ENCODE measurements around the gene FEM1C.
"Not testable (repeated sequence)": the region's sequence is repeated elsewhere in the genome, so short reads cannot be mapped to it uniquely, and the experiment has no call there.

FEM1C gene

DNA sequence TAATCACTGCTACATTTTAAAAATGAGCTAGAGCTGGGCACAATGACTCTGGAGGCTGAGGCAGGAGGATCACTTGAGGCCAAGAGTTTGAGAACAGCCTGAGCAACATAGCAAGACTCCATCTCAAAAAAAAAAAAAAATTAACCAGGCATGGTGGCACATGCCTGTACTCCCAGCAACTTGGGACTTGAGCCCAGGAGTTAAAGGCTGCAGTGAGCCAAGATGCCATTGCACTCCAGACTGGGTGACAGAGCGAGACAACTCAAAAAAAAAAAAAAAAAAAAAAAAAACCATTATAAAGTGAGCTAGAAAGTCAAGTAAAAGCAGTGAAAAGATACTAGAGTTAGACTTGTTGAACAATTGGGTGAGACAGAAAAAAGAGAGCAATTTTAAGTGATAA is 28.2 kb downstream of the FEM1C start:
- no peak for DNase-seq

DNA sequence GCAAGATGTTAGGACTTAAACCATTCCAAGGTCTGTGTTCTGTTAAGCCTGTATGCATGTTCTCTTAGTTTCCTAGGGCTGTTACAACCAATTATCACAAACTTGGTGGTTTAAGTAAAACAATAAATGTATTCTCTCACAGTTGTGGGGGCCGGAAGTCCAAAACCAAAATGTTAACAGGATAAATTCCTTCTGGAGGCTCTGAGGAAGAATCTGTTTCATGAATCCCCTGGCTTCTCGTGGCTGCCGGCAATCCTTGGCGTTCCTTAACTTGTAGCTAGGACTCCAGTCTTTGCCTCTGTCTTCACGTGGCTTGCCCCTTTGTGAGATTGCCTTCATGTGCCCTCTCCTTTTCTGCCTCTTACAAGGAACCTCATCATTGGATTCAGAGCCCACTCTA is 30.4 kb downstream of the FEM1C start:
- no peak for DNase-seq

DNA sequence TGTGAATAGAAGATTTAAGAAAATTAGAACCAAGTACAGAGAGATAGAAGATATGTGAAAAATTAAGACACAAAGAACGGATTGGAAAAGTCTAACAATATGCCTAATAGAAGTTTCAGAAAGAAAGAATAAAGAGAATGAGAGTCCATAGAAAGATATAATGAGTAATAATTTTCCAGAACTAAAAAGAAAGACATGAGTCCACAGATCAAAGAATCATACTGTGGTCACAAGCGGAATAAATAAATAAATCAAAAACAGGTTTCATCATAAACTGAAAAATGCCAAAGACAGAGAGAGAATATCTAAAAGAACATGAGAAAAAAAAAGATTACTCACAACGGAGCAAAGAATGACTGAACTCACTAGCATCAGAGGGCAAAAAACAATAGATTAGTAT is 32.9 kb downstream of the FEM1C start:
- no peak for DNase-seq

DNA sequence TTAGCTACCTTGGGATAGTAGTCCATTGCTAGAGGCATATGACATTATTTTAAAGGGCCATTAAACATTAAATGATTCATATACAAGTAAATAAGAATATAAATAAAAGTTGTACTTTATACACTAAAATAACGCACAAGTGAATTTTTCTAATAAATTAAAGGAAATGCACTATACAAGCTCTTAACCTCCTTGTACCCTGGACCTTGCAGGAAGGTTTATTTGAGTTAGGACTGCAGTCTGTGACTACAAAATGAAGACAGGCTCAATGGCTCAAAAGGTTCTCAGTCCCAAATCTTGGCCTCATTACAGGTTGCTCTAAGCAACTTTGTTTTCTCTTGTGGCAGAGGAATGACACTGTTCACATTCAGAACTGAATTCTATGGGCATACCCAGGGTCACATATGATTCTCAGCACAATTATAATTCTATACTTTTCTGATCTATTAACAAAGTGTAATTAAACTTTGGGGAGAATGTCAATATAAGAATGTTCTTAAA is 34.4 kb downstream of the FEM1C start:
- DNase-seq: no peak

DNA sequence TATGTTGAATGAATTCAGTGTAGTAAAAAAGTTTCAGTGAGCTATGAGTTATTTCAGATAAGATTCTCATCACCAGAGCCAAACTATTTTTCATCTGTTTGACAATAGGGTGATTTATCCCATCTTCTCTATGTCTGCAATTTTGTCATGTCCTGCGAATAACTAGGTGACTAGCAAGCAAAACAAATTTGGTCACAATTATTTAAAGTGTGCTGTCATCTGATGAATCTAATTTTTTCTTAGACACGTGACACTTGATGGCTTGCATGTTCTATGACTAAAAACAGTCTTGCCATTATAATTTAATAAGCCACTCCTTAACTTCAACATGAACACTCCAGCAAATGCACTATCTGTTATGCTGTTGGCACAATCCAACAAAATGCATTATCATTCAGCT is 35.0 kb downstream of the FEM1C start:
- no peak for DNase-seq

DNA sequence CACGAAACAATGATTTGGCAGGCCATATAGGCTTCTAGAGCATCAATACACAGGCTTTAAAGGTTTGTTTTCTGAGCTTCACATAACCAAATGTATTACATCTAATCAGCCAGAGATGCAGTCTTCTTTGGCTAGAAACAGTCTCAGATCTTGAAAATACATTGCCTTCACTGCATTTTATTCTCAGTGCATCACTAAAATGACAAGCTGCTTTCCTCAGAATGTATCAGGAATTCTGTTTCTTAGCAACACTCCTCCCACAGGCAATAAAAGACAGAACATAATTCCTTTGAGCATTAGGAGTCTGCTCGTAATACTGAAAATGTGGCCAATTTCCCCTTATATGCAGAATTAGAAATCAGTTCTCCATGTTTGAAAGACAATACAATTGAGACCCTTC is 36.9 kb downstream of the FEM1C start:
- DNase-seq: no peak

DNA sequence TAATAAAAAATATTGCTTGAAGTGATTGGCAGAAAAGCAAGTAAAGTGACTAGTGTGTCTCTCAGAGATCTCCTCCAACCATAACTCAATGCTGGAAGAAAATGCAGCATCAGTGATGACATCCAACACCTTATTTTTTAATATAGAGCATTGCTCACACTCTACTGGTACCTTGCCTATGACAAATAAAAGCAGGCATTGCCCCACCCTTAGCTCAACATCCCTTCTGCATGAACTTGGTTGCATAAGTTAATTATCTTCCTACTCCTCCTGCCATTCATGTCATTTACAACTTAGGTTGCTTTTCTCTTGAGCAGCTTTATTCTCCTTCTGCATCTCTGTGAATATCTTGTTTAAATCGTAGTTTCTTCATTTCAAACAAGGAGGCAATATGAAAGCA is 41.2 kb downstream of the FEM1C start:
- no peak for DNase-seq

DNA sequence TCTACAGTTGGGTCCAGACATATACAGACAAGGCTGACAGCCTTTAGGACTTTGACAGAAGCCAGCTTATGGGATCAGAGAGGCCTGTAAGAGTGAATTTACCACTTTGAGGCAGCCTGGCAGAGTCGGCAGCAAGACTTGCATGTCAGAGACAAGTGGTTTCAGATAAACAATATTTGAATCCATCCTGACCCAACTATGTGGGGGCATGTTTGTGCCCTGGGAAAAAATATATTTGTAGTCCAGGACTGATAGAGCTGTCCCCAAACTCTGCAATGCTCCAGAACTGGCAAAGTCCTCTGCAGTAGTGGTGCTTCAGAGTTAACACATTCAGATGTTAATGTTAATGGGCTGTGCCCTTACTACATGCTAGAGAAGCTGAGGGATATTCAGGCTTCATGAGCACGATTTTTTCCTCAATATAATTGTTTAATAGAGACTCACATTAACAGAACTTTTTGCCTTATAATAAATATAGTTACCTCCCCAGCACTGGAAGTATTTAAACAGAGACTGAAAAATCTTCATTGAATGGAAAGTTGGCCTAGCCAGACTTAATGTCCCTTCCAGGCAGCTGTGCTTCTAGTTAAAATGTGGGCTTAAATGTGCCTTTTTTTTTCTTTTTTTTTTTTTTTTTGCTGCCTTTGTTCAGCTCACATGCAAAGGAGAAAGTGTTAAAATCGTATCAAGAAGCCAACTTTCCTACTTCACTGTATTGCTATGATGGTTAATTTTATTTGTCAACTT is 42.9 kb downstream of the FEM1C start:
- DNase-seq: no peak

DNA sequence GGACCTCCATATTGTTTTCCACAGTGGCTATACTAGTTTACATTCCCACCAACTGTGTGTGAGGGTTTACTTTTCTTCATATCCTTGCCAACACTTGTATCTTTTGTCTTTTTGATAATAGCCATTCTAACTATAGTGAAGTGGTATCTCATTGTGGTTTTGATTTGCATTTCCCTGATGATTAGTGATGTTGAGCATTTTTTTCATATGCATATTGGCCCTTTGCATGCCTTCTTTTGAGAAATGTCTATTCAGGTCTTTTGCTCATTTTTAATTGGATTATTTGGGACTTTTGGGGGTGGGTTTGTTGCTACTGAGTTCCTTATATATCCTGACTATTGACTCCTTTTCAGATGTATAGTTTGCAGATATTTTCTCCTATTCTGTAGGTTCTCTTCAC is 44.4 kb downstream of the FEM1C start:
- no peak for DNase-seq

DNA sequence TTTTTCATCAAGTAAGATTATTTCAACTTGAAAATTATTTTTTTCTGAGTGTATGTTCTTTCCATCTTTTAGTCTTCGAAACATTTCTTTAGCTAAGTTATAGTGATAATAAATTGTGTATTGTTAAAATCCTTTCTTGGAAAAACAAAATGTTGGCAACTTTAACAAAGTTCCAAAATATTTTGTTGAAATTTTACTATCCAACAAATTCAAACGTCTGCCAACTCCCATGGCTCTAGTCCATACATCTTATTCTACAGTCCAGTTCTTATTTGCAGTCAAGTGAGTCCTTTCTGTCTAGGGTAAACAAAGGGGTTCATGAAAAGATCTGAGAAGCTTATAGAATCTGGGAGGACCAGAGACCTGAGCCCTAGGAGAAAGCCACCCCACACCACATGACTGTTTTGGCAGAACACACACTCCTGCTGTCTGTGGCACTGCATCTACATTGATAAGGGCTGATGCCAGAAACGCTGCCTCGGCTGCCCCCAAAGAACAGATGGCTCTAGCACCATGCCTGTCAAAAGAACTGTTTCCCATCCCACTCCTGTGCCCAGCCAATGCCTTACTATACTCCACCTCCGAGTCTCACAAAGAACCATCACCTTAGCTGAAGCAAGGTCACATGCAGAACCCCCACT is 47.5 kb downstream of the FEM1C start:
- DNase-seq: no peak

DNA sequence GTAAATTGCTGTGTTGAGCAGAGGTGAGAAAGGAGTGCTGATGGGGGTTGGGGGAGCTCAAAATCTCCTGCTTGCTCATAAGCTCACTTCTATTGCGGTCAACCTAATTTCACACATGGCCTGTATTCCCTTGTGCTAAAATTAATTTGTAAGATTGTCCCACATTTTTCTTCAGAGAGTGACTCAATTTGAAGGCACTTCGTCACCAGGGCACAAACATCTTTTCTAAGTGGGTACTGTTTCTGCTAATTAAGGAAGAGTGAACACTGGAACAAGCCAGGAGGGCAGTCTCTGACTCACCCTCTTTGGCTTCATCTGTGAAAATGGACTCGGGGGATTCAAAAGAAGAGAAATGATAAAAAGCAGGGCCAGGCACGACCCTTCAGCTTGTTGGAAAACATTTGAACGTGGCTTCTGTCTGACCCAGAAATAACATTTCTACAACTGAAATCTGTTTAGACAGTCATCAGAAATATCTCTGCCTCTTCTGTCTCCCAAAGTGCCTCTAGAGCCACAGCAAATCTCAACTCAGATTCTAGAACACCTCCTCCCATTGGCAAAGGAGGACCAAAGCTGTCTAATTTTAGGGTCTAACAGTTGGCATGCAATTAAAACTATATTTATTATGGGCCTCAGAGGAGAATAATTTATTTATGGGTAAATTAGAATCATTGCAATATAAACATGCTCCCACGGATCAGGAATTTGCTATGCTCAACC is 49.8 kb downstream of the FEM1C start:
- DNase-seq: no peak

DNA sequence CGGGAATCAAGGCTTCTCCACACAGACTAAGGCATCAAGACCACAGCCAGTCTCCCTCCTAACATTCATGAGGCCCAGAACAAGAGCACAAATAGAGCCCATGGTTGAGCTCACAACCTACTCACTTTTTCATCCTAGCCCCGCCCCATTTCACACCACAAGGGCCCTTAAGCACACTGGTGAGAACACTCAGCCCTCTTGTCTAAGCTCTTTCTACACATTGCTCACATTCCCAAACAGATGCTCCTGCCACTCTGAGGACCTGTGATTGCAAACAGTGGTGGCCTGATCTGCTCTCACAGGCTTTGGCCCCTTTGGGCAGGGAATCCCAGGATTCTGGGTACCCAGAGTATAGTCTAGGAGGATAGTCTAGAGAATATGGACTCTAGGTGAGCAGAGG is 54.0 kb downstream of the FEM1C start:
- no peak for DNase-seq

DNA sequence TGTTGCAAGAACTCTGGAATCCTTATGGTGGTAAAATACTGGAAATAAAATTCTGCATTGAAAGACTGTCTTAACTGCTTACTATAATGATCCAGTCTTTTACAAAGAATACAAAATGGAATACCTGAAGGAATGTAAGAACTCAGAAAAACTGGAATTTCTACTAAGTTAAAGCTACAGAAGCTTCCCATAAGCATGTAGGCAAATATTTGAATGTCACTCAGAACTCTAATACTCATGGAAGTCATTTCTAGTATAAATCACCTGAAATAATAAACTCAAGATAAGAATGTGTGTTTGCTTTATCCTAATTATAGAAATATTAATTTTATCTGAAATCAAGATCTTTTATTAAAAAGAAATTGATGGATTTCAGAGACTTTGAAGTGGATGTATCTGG is 54.8 kb downstream of the FEM1C start:
- DNase-seq: no peak

DNA sequence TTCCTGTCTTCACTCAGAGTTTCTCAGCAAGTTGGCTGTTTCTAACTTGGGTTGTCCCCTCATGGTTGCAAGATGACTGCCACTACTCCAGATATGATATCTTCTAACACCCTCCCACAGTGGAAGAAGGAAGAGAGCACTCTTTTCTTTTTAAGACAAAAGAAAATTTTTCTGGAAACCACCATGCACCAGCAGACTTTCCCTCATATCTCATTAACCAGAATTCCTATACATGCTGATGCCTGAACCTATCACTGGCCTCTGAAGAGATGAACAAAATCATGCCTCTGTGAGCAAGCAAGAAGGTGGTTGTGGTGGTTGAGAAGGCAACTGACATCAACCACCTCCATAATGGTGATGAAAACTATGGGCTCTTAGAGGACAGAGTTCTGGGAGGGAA is 56.8 kb downstream of the FEM1C start:
- no peak for DNase-seq

DNA sequence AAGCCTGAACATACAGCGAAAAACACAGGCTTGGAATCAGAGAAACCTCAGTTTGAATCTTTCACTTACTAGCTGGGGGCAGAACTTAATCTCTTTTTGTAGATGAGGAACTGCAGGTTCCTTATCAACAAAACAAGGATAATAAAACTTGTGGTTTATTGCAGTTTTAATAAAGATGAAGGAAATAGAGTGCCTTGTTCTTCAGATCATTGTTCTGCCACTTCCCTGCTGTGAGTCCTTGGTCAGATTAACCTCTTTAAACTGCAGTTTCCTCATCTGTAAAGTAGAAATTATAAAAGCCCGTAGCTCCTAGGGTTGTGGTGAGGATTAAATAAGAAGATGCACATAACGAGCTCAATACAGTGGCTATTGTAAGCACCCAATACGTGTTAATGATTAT is 57.4 kb downstream of the FEM1C start:
- no peak for DNase-seq

DNA sequence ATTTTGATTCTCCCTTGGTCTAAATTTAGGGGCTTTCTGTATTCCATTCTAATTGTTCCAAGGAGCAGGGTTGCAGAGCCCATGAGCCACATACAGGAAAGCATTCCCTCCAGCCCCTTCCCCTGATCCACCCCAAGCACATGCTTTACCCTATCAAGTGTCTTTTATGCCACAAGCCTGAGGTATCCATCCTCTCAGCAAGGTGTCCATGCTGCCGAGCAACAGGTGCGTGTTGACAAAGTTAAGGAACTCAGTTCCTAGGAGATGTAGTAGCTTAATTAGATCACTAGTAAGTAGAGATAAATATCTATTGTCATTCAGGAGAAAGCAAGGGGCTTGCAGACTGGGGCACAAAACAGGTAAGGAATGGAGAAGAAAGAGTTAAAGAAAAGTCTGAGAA is 57.8 kb downstream of the FEM1C start:
- no peak for DNase-seq

DNA sequence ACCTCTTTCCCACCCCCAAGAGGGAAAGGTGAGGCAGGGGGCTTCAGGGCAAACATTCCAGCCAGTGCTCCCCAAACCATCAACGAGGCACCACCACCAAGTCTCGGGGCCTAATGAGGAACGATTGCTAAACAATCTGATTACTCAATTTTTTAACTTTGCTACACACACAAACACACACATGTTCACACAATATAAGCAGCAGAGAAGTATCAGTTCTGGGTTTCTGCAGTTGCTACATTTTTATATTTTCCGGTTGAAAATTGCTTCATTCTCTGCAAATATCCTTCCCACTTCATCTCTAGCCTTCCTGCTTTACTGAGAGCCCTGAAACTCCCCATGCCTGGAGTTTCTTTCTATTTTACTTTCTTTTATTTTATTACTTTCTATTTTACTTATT is 60.2 kb downstream of the FEM1C start:
- no peak for DNase-seq

DNA sequence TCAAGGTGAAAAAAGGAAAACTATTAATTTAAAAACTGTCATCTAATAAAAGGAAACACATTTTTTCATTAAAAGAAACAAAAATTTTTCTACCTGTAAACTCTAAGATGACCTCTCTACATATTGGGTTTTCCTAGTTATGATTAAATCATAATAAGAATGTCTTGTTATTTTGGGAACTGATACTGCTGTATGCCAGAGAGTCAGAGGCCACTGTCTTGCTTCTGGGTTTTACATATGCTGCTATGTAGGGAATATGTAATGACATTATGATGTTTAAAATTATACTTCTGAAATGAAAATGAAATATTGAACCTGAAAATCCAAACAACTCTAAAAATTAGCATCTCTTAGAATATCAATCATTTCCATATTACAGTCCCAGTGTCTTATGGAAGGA is 63.7 kb downstream of the FEM1C start:
- no peak for DNase-seq

DNA sequence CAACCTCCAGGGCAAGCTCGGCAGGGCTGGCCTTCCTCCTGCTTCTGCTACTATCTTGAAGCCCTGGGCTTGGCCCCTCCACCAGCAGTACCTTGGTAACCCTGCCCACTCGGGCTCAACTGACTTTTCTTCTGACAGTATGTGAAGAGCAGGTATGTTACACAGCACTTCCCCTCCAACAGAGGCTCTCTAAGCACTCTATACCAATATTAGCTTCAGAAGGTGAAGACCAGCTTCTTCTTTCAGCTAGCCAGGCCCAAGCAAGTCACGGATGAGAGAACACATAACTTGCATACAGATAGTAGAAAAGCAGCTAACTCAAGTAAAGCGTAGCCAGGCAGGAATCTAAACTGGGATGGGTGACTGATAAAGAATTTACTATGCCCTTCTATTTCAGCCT is 64.3 kb downstream of the FEM1C start:
- no peak for DNase-seq

DNA sequence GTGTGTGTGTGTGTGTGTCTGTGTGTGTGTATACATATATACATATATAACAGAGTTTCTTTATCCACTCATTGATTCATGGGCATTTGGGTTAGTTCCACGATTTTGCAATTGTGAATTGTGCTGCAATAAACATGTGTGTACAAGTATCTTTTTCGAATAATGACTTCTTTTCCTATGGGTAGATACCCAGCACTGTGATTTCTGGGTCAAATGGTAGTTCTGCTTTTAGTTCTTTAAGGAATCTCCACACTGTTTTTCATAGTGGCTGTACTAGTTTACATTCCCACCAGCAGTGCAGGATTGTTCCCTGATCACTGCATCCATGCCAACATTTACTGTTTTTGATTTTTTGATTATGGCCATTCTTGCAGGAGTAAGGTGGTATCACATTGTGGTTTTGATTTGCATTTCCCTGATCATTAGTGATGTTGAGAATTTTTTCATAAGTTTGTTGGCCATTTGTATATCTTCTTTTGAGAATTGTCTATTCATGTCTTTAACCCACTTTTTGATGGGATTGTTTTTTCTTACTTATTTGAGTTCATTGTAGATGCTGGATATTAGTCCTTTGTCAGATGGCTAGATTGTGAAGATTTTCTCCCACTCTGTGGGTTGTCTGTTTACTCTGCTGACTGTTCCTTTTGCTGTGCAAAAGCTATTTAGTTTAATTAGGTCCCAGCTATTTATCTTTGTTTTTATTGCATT is 65.3 kb downstream of the FEM1C start:
- DNase-seq: not testable (repeated sequence)

DNA sequence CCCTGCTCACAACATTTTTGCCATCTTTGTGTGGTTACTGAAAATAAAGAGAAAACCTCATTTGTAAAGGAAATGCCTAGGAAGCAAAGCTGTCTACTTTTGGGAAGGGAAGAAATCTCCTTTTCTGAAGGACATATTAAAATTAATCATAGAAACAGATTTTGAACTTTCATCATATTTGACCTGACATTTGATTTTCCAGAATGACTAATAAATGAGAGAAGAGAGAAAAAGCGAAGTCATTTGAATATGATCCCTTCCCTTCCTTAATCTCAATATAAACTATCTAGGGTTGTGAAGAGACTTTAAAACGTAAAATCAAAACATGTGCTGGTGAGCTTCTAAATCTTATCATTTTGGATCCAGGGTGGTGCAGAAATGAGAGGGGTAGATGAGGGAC is 66.3 kb downstream of the FEM1C start:
- DNase-seq: no peak

DNA sequence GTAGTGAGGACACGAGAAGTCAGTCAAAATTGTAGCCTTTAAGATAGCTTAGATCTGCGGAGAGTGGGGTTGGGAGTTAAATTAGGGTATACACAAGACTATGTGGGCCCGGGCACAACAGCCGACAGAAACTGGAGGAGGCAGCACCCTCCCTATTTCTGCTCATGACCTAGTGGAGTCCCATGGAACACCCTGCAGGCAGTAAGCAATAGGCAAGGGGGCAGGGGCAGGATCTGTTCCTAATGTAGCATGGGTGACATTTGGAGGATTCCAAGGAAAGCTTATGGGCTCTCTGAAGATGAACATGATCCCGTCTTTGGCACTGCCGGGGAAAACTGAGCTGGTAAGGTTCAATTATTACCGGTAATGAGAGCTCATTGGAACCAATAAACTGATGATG is 67.0 kb downstream of the FEM1C start:
- no peak for DNase-seq

DNA sequence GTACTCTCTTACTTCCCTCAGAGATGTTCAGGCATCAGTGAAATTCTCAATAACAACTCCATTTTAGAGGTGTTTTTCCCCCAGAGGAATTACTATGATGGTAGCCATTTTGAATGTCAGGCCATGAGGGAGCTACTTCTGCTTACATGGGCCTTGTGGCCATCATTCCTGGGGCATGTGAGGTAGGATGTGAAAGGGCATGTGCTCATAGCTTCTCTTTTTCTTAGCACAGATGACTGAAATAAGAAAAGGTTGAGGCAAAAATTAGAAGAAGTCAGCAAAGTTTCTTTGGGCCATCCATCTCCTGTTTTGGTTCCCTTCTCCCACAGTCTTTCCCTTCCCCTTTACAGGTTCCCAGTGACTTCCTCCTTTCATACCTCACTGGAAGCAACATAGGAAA is 68.8 kb downstream of the FEM1C start:
- no peak for DNase-seq

Data from activated CD4-positive, alpha-beta T cell treated with anti-CD3 and anti-CD28 coated beads, Interleukin-2, amount 50 U/mL, for 1 hour (primary cell).